ENCODE results near the gene NDRG3. TPM values are rescaled to one million over a fixed set of nuclear protein-coding genes. Genes with fewer than 3 reads are reported as not detected.
A peak's percentile ranks its signal among the peaks of the same experiment; 100 is the strongest.

The NDRG3 gene
- 20.2 TPM for polyA plus RNA-seq (2013, experiment 1 of 2; ENCODE audit: insufficient read length)
- polyA plus RNA-seq (2013, experiment 2 of 2; ENCODE audit: insufficient read length): 21.1 TPM

GRCh38 chr20:36745927-36746659 is at the start of gene NDRG3:
TSS of gene NDRG3 (minus strand) at chr20:36746090. CDS start at chr20:36721735, 24,355 bp downstream.
- peak; percentile 93 for DNase-seq

- no peak for DNase-seq
These were observed 48.2 kb upstream of the NDRG3 start for GRCh38 chr20:36794116-36794474.

GRCh38 chr20:36793294-36794115 is 47.6 kb upstream of the NDRG3 start:
- no peak for DNase-seq

- peak; percentile 68 for DNase-seq
These were observed 46.5 kb upstream of the NDRG3 start for GRCh38 chr20:36792422-36792821.

GRCh38 chr20:36791862-36792261 is 46.0 kb upstream of the NDRG3 start:
- no peak for DNase-seq

- no peak for DNase-seq
These were observed 40.8 kb upstream of the NDRG3 start for GRCh38 chr20:36786663-36787062.

GRCh38 chr20:36786246-36786645 is 40.4 kb upstream of the NDRG3 start:
- DNase-seq: no peak

GRCh38 chr20:36785308-36785707 is 39.4 kb upstream of the NDRG3 start:
- DNase-seq: no peak

GRCh38 chr20:36784900-36785299 is 39.0 kb upstream of the NDRG3 start:
- no peak for DNase-seq

GRCh38 chr20:36784116-36784515 is 38.2 kb upstream of the NDRG3 start:
- no peak for DNase-seq

- no peak for DNase-seq
These were observed 33.8 kb upstream of the NDRG3 start for GRCh38 chr20:36779656-36780025.

- no peak for DNase-seq
These were observed 33.2 kb upstream of the NDRG3 start for GRCh38 chr20:36778831-36779655.

GRCh38 chr20:36777576-36777975 is 31.7 kb upstream of the NDRG3 start:
- no peak for DNase-seq

GRCh38 chr20:36777167-36777566 is 31.3 kb upstream of the NDRG3 start:
- no peak for DNase-seq

GRCh38 chr20:36775826-36776225 is 29.9 kb upstream of the NDRG3 start:
- no peak for DNase-seq

- DNase-seq: no peak
These were observed 29.3 kb upstream of the NDRG3 start for GRCh38 chr20:36775196-36775595.

GRCh38 chr20:36773597-36774390 is 27.9 kb upstream of the NDRG3 start, which contains the start of gene DSN1:
TSS of gene DSN1 (minus strand) at chr20:36773763. CDS start at chr20:36771458, 2,305 bp downstream.
- peak; percentile 96 for DNase-seq

GRCh38 chr20:36773107-36773596 is 27.3 kb upstream of the NDRG3 start:
- DNase-seq: no peak

GRCh38 chr20:36770680-36771079 is 24.8 kb upstream of the NDRG3 start:
- no peak for DNase-seq

- no peak for DNase-seq
These were observed 23.0 kb upstream of the NDRG3 start for GRCh38 chr20:36768768-36769430.

- no peak for DNase-seq
These were observed 15.2 kb upstream of the NDRG3 start for GRCh38 chr20:36761125-36761524.
